ENCODE data around the gene LDLRAD3. TPM values are rescaled to one million over a fixed set of nuclear protein-coding genes. Genes with fewer than 3 reads are reported as not detected.

LDLRAD3 gene
- total RNA-seq, 3 donors from 2014 or later (not counting 1 experiment from before 2014, with no cell fraction given) = 1.0 to 1.5 (median 1.2) TPM

DNA sequence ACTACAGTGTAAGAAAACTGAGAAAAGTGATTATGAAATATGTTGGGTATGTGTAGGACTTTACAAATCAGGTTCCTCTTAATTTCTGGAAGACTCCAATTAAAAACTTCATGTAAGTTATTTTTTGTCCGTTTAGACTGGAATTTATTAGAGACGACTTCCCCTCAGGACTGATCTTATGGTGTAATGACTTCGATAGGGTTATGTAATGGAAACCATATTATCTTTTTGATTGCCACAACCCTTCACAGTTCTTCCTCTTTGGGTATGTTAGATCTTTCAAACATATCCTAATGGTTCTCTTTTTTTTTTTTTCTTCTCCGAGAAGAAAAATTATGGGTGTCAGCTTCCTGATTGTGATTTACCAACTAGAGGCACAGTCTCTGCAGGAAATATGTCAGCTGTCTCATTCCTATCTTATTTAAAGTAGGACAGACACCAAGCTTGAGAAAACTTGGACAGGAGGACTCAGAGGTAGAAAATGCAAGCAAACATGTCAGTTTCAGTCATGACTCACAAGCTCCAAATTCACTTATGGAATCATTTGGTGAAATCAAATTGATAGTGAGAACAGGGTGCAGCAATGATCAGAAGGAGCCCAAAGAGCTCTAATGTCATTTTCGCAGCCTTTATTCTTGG is 11.1 kb upstream of the LDLRAD3 start:
- Histone ChIP-seq H3K9me3 (ENCODE audit: control insufficient read depth, insufficient read depth, low read length) (no peaks in the 10 kb centered on the region), H3K27ac (ENCODE audit: low read length) (no peak overlapping the region), H3K36me3 (ENCODE audit: control insufficient read depth, insufficient read depth, low read length) (no peaks in the 10 kb centered on the region), H3K27me3 (ENCODE audit: control insufficient read depth, insufficient read depth, low read length) (no peaks in the 10 kb centered on the region), H3K4me1 (ENCODE audit: control insufficient read depth, insufficient read depth, low read length) (no peaks in the 10 kb centered on the region), H3K4me3 (ENCODE audit: low read length) (no peak overlapping the region)
- 49% methylated on average over 2 of the region's 5 CpGs for WGBS (ENCODE audit: insufficient coverage)
- intact Hi-C loops (cut with micrococcal nuclease) = no loop called here
- no peaks in the 10 kb centered on the region for H3K4me1 Mint-ChIP-seq
- H3K4me3 Mint-ChIP-seq = no peak overlapping the region
- peaks cover 20 to 42% of the 10 kb centered on the region in 2 donors for H3K27me3 Mint-ChIP-seq (ENCODE audit: low read depth in 2 of 2)
- H3K36me3 Mint-ChIP-seq = no peaks in the 10 kb centered on the region
- H3K9me3 Mint-ChIP-seq = no peaks in the 10 kb centered on the region
- no peak for DNase-seq
- no peak for TF ChIP-seq CTCF (IDR thresholded peaks at IDR 0.05)
- ATAC-seq = peak in 1 of 3 donors; percentile 55
- H3K27ac Mint-ChIP-seq = peak overlapping the region in 1 of 2 donors; percentile 2

GRCh38 chr11:35933320-35933871 is 10.5 kb upstream of the LDLRAD3 start:
- Histone ChIP-seq H3K27me3 (ENCODE audit: control insufficient read depth, insufficient read depth, low read length) (no peaks in the 10 kb centered on the region), H3K36me3 (ENCODE audit: control insufficient read depth, insufficient read depth, low read length) (no peaks in the 10 kb centered on the region), H3K4me3 (ENCODE audit: low read length) (no peak overlapping the region), H3K27ac (ENCODE audit: low read length) (no peak overlapping the region), H3K9me3 (ENCODE audit: control insufficient read depth, insufficient read depth, low read length) (no peaks in the 10 kb centered on the region), H3K4me1 (ENCODE audit: control insufficient read depth, insufficient read depth, low read length) (no peaks in the 10 kb centered on the region)
- no peaks in the 10 kb centered on the region for H3K4me1 Mint-ChIP-seq
- H3K27me3 Mint-ChIP-seq (ENCODE audit: low read depth in 2 of 2) = peaks cover 20 to 42% of the 10 kb centered on the region in 2 donors
- no peak overlapping the region for H3K4me3 Mint-ChIP-seq
- no peaks in the 10 kb centered on the region for H3K36me3 Mint-ChIP-seq
- no peak for TF ChIP-seq CTCF (IDR thresholded peaks at IDR 0.05)
- intact Hi-C loops (cut with micrococcal nuclease) = no loop called here
- ATAC-seq (no peak), DNase-seq (no peak)
- H3K27ac Mint-ChIP-seq = no peak overlapping the region
- H3K9me3 Mint-ChIP-seq = no peaks in the 10 kb centered on the region
- 100% methylated on average over 1 of the region's 3 CpGs for WGBS (ENCODE audit: insufficient coverage)

DNA sequence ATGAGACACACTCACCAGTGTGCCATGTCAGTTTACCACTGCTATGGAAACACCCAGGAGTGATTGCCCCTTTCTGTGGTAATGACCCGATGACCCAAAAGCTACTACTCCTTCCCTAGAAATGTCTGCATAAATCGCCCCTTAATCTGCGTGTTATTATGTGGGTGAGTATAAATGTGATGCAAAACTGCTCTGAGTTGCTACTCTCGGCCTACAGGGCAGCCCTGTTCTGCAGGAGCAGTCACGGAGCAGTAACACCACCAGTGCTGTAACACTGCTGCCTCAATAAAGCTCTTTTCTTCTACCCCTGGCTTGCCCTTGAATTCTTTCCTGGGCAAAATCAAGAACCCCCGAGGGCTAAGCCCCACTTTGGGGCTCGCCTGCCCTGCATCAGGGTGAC is 9.6 kb upstream of the LDLRAD3 start:
- no peak overlapping the region for H3K4me3 ChIP-seq (ENCODE audit: low read length)
- WGBS (ENCODE audit: insufficient coverage) = 80% methylated on average over 4 of the region's 7 CpGs
- H3K27me3 ChIP-seq (ENCODE audit: control insufficient read depth, insufficient read depth, low read length) = no peaks in the 10 kb centered on the region
- no peak overlapping the region for H3K27ac ChIP-seq (ENCODE audit: low read length)
- intact Hi-C loops (cut with micrococcal nuclease) = no loop called here
- Mint-ChIP-seq H3K4me1 (no peaks in the 10 kb centered on the region), H3K27ac (no peak overlapping the region), H3K9me3 (no peaks in the 10 kb centered on the region), H3K36me3 (no peaks in the 10 kb centered on the region), H3K4me3 (no peak overlapping the region), H3K27me3 (ENCODE audit: low read depth in 2 of 2) (peaks cover 20 to 49% of the 10 kb centered on the region in 2 donors)
- no peak for TF ChIP-seq CTCF (IDR thresholded peaks at IDR 0.05)
- H3K9me3 ChIP-seq (ENCODE audit: control insufficient read depth, insufficient read depth, low read length) = no peaks in the 10 kb centered on the region
- ATAC-seq = no peak
- DNase-seq = no peak
- no peaks in the 10 kb centered on the region for H3K36me3 ChIP-seq (ENCODE audit: control insufficient read depth, insufficient read depth, low read length)
- no peaks in the 10 kb centered on the region for H3K4me1 ChIP-seq (ENCODE audit: control insufficient read depth, insufficient read depth, low read length)

GRCh38 chr11:35934981-35935380 is 8.9 kb upstream of the LDLRAD3 start:
- no peak for ATAC-seq
- Mint-ChIP-seq H3K36me3 (no peaks in the 10 kb centered on the region), H3K27me3 (ENCODE audit: low read depth in 2 of 2) (peaks cover 23 to 56% of the 10 kb centered on the region in 2 donors), H3K9me3 (no peaks in the 10 kb centered on the region), H3K27ac (no peak overlapping the region), H3K4me1 (no peaks in the 10 kb centered on the region), H3K4me3 (no peak overlapping the region)
- no peak overlapping the region for H3K4me3 ChIP-seq (ENCODE audit: low read length)
- H3K4me1 ChIP-seq (ENCODE audit: control insufficient read depth, insufficient read depth, low read length) = no peaks in the 10 kb centered on the region
- no peaks in the 10 kb centered on the region for H3K9me3 ChIP-seq (ENCODE audit: control insufficient read depth, insufficient read depth, low read length)
- no peaks in the 10 kb centered on the region for H3K36me3 ChIP-seq (ENCODE audit: control insufficient read depth, insufficient read depth, low read length)
- DNase-seq = no peak
- no peak overlapping the region for H3K27ac ChIP-seq (ENCODE audit: low read length)
- intact Hi-C loops (cut with micrococcal nuclease) = no loop called here
- no peaks in the 10 kb centered on the region for H3K27me3 ChIP-seq (ENCODE audit: control insufficient read depth, insufficient read depth, low read length)
- WGBS (ENCODE audit: insufficient coverage) = 83% methylated on average over 4 of the region's 4 CpGs
- TF ChIP-seq CTCF (IDR thresholded peaks at IDR 0.05) = no peak

Measured in natural killer cell (primary cell).